K562 (cell line): ENCODE measurements around the gene KLK5. TPM values are rescaled to one million over a fixed set of nuclear protein-coding genes. Genes with fewer than 3 reads are reported as not detected.

Source experiments
- CREB1 ChIP-seq, 2 experiments: sonication (generic) in 1 of 2; formaldehyde crosslinking in 1 of 2; IDR thresholded peaks; 2 replicates each; pipeline versions ENCODE4 v1.6.1 to v1.8.0; 2012 to 2022; ENCODE audit warnings: inconsistent platforms in 1 of 2, mild to moderate bottlenecking in 1 of 2, missing genetic modification reagents in 1 of 2, moderate library complexity in 1 of 2
- ELF1 ChIP-seq: fragments of 200-800 bp; sonication (Bioruptor generic); IDR thresholded peaks from 2 replicates; pipeline ENCODE4 v1.6.1; 2016; ENCODE audit warnings: missing genetic modification characterization, missing compliant biosample characterization
- EZH2 ChIP-seq: IDR thresholded peaks from 2 replicates; pipeline ENCODE4 v1.6.1; 2012; ENCODE audit warnings: low read depth, mild to moderate bottlenecking, inconsistent platforms, low read length, borderline replicate concordance
- NELFE ChIP-seq: IDR thresholded peaks from 2 replicates; pipeline ENCODE4 v1.6.1; 2011; ENCODE audit warnings: mild to moderate bottlenecking; ENCODE audit not compliant: insufficient read depth, insufficient read length
- SUPT5H ChIP-seq: fragments of 450-650 bp; IDR thresholded peaks from 2 replicates; pipeline ENCODE4 v1.6.1; 2016
- ZBTB8A ChIP-seq: fragments of 450-650 bp; IDR thresholded peaks from 2 replicates; pipeline ENCODE4 v1.6.1; 2018; ENCODE audit warnings: mild to moderate bottlenecking, moderate library complexity; ENCODE audit not compliant: partially characterized antibody
- ZC3H4 ChIP-seq: sonication (generic); formaldehyde crosslinking; IDR thresholded peaks from 2 replicates; pipeline ENCODE4 v1.9.0; 2021; ENCODE audit warnings: missing genetic modification reagents, borderline replicate concordance
- ZFP1 ChIP-seq: fragments of 450-650 bp; formaldehyde crosslinking; IDR thresholded peaks from 2 replicates; pipeline ENCODE4 v1.4.0; 2020; ENCODE audit warnings: mild to moderate bottlenecking, mixed read lengths
- ZFP36 ChIP-seq: fragments of 150-350 bp; IDR thresholded peaks from 2 replicates; pipeline ENCODE4 v1.6.1; 2018; ENCODE audit warnings: low read length, low read depth; ENCODE audit not compliant: partially characterized antibody
- ZNF212 ChIP-seq: fragments of 450-650 bp; formaldehyde crosslinking; IDR thresholded peaks from 2 replicates; pipeline ENCODE4 v1.4.0; 2020; ENCODE audit warnings: mild to moderate bottlenecking
- polyA plus RNA-seq, 8 experiments: library from polyadenylated mRNA; depleted of rRNA in 4 of 8; stranded (reverse) in 5 of 8; unstranded in 3 of 8; fragments of >200 nt; fragmentation: Nextera tagmentation in 2 of 8; fragmentation: Illumina TruSeq in 1 of 8; extraction: Ambion mirVana in 2 of 8; extraction: Trizol in 1 of 8; gene quantifications; 2 replicates each; pipeline versions ENCODE4 v1.2.1 to v1.2.3, GENCODE V29; 2011 to 2014; ENCODE audit warnings: inconsistent platforms in 1 of 8, missing spikeins in 1 of 8
- total RNA-seq, 7 experiments: library from RNA; depleted of rRNA in 6 of 7; stranded (reverse); fragments of >200 nt in 6 of 7; fragmentation: Illumina TruSeq in 2 of 7; extraction: Trizol in 2 of 7; gene quantifications; 2 replicates each; pipeline versions ENCODE4 v1.2.1 to v1.2.3, GENCODE V29; 2011 to 2021; ENCODE audit warnings: low replicate concordance in 1 of 7
- TF ChIP-seq, protein P1 (sequence below): IDR thresholded peaks from 3 replicates; pipeline ENCODE4 v1.6.1; 2011; ENCODE audit warnings: borderline replicate concordance, mild to moderate bottlenecking, moderate library complexity; ENCODE audit not compliant: insufficient read length; ENCODE audit errors: extremely low read depth
- TF ChIP-seq, protein P2 (sequence below): sonication (generic); formaldehyde crosslinking; IDR thresholded peaks from 2 replicates; pipeline ENCODE4 v1.8.0; 2022; ENCODE audit warnings: mild to moderate bottlenecking, missing genetic modification reagents
- TF ChIP-seq, protein P3 (sequence below): fragments of 450-650 bp; IDR thresholded peaks from 2 replicates; pipeline ENCODE4 v1.6.1; 2017; ENCODE audit warnings: mild to moderate bottlenecking, moderate library complexity
- TF ChIP-seq, protein P4 (sequence below), 2 experiments: fragments of 450-650 bp in 1 of 2; sonication (generic) in 1 of 2; formaldehyde crosslinking; conservative IDR thresholded peaks; 2 replicates each; pipeline versions ENCODE4 v1.4.0 to v1.8.1; 2020 to 2022; ENCODE audit warnings: mild to moderate bottlenecking in 1 of 2, missing genetic modification reagents in 1 of 2
- TF ChIP-seq, protein P5 (sequence below): fragments of 450-650 bp; formaldehyde crosslinking; conservative IDR thresholded peaks from 2 replicates; pipeline ENCODE4 v1.4.0; 2022; ENCODE audit warnings: mild to moderate bottlenecking, missing genetic modification characterization

KLK5 gene
- total and polyA plus RNA-seq, 9 of the 15 experiments (the other 6 are each of a cell fraction or from before 2014, with no cell fraction given) = not detected

DNA sequence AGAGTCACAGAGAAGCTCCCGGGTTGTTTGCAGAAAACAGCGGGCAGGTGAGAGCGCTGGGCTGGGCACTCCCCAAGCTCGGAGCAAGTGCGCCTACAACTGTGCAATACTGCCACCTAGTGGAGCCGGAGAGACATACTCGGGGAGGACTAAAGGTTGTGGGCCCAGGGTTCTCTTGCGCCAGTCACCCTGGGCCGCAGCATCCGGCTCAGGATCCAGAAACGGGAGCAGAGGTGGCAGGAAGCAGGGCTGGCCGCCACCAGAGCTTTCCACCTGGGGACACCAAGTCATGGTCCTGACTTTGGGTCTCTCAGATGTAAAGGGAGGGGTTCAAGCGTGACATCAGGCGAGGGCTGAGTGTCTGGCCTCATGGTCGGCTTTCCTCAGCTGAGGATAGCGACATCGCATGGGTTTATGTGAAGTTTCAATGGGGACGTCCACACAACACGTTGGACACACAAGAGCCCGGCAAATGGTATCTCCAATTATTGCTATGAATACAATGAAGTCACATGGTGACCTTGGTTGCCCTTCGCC lies 30.5 kb downstream of the KLK5 start (continued):
- TF ChIP-seq EZH2 (no peak), ZNF212 (no peak), ZFP1 (CRISPR knock-in tag) (no peak), NELFE (no peak), SUPT5H (no peak), ZBTB8A (no peak), ZFP36 (peak; percentile 19), ZC3H4 (CRISPR knock-in tag) (no peak), CREB1 (IDR thresholded peaks at IDR 0.05) (no peak), CREB1 (CRISPR knock-in tag; IDR thresholded peaks at IDR 0.05) (no peak), ELF1 (tag) (no peak)
- TF ChIP-seq, protein P1, sequence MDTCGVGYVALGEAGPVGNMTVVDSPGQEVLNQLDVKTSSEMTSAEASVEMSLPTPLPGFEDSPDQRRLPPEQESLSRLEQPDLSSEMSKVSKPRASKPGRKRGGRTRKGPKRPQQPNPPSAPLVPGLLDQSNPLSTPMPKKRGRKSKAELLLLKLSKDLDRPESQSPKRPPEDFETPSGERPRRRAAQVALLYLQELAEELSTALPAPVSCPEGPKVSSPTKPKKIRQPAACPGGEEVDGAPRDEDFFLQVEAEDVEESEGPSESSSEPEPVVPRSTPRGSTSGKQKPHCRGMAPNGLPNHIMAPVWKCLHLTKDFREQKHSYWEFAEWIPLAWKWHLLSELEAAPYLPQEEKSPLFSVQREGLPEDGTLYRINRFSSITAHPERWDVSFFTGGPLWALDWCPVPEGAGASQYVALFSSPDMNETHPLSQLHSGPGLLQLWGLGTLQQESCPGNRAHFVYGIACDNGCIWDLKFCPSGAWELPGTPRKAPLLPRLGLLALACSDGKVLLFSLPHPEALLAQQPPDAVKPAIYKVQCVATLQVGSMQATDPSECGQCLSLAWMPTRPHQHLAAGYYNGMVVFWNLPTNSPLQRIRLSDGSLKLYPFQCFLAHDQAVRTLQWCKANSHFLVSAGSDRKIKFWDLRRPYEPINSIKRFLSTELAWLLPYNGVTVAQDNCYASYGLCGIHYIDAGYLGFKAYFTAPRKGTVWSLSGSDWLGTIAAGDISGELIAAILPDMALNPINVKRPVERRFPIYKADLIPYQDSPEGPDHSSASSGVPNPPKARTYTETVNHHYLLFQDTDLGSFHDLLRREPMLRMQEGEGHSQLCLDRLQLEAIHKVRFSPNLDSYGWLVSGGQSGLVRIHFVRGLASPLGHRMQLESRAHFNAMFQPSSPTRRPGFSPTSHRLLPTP = no peak
- TF ChIP-seq, protein P2, sequence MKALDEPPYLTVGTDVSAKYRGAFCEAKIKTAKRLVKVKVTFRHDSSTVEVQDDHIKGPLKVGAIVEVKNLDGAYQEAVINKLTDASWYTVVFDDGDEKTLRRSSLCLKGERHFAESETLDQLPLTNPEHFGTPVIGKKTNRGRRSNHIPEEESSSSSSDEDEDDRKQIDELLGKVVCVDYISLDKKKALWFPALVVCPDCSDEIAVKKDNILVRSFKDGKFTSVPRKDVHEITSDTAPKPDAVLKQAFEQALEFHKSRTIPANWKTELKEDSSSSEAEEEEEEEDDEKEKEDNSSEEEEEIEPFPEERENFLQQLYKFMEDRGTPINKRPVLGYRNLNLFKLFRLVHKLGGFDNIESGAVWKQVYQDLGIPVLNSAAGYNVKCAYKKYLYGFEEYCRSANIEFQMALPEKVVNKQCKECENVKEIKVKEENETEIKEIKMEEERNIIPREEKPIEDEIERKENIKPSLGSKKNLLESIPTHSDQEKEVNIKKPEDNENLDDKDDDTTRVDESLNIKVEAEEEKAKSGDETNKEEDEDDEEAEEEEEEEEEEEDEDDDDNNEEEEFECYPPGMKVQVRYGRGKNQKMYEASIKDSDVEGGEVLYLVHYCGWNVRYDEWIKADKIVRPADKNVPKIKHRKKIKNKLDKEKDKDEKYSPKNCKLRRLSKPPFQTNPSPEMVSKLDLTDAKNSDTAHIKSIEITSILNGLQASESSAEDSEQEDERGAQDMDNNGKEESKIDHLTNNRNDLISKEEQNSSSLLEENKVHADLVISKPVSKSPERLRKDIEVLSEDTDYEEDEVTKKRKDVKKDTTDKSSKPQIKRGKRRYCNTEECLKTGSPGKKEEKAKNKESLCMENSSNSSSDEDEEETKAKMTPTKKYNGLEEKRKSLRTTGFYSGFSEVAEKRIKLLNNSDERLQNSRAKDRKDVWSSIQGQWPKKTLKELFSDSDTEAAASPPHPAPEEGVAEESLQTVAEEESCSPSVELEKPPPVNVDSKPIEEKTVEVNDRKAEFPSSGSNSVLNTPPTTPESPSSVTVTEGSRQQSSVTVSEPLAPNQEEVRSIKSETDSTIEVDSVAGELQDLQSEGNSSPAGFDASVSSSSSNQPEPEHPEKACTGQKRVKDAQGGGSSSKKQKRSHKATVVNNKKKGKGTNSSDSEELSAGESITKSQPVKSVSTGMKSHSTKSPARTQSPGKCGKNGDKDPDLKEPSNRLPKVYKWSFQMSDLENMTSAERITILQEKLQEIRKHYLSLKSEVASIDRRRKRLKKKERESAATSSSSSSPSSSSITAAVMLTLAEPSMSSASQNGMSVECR = no peak
- TF ChIP-seq, protein P3, sequence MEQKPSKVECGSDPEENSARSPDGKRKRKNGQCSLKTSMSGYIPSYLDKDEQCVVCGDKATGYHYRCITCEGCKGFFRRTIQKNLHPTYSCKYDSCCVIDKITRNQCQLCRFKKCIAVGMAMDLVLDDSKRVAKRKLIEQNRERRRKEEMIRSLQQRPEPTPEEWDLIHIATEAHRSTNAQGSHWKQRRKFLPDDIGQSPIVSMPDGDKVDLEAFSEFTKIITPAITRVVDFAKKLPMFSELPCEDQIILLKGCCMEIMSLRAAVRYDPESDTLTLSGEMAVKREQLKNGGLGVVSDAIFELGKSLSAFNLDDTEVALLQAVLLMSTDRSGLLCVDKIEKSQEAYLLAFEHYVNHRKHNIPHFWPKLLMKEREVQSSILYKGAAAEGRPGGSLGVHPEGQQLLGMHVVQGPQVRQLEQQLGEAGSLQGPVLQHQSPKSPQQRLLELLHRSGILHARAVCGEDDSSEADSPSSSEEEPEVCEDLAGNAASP = no peak
- TF ChIP-seq, protein P4, sequence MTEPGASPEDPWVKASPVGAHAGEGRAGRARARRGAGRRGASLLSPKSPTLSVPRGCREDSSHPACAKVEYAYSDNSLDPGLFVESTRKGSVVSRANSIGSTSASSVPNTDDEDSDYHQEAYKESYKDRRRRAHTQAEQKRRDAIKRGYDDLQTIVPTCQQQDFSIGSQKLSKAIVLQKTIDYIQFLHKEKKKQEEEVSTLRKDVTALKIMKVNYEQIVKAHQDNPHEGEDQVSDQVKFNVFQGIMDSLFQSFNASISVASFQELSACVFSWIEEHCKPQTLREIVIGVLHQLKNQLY (CRISPR knock-in tag; conservative IDR thresholded peaks at IDR 0.05) = no peak
- TF ChIP-seq, protein P5, sequence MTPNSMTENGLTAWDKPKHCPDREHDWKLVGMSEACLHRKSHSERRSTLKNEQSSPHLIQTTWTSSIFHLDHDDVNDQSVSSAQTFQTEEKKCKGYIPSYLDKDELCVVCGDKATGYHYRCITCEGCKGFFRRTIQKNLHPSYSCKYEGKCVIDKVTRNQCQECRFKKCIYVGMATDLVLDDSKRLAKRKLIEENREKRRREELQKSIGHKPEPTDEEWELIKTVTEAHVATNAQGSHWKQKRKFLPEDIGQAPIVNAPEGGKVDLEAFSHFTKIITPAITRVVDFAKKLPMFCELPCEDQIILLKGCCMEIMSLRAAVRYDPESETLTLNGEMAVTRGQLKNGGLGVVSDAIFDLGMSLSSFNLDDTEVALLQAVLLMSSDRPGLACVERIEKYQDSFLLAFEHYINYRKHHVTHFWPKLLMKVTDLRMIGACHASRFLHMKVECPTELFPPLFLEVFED (CRISPR knock-in tag) = no peak
